ENCODE data around the gene ADIPOR2. TPM values are rescaled to one million over a fixed set of nuclear protein-coding genes. Genes with fewer than 3 reads are reported as not detected.
"Not testable (repeated sequence)": the region's sequence is repeated elsewhere in the genome, so short reads cannot be mapped to it uniquely, and the experiment has no call there.

Gene ADIPOR2
- total RNA-seq, 4 donors from 2014 or later: 29.5 to 44.3 (median 37.1) TPM

GRCh38 chr12:1816730-1817348, 126.0 kb downstream of the ADIPOR2 start:
- WGBS, 2 donors: 92 to 94% methylated on average over 9 of the region's 9 CpGs
- intact Hi-C loops (cut with DNase I; ENCODE audit: low total_unique reads): no loop called here
- no peak for DNase-seq (ENCODE audit: low spot score in 2 of 2)
- TF ChIP-seq POLR2A (IDR thresholded peaks at IDR 0.05): no peak
- TF ChIP-seq, protein P1, sequence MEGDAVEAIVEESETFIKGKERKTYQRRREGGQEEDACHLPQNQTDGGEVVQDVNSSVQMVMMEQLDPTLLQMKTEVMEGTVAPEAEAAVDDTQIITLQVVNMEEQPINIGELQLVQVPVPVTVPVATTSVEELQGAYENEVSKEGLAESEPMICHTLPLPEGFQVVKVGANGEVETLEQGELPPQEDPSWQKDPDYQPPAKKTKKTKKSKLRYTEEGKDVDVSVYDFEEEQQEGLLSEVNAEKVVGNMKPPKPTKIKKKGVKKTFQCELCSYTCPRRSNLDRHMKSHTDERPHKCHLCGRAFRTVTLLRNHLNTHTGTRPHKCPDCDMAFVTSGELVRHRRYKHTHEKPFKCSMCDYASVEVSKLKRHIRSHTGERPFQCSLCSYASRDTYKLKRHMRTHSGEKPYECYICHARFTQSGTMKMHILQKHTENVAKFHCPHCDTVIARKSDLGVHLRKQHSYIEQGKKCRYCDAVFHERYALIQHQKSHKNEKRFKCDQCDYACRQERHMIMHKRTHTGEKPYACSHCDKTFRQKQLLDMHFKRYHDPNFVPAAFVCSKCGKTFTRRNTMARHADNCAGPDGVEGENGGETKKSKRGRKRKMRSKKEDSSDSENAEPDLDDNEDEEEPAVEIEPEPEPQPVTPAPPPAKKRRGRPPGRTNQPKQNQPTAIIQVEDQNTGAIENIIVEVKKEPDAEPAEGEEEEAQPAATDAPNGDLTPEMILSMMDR (IDR thresholded peaks at IDR 0.05): no peak
- no peak overlapping the region for H3K4me3 ChIP-seq (ENCODE audit: low read depth, poor library complexity, severe bottlenecking)

DNA sequence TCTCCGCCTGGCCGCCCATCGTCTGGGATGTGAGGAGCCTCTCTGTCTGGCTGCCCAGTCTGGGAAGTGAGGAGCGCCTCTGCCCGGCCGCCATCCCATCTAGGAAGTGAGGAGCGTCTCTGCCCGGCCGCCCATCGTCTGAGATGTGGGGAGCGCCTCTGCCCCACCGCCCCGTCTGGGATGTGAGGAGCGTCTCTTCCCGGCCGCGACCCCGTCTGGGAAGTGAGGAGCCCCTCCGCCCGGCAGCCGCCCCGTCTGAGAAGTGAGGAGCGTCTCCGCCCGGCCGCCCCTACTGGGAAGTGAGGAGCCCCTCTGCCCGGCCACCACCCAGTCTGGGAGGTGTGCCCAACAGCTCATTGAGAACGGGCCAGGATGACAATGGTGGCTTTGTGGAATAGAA, 127.1 kb downstream of the ADIPOR2 start:
- DNase-seq (ENCODE audit: low spot score in 2 of 2); H3K4me3 ChIP-seq (ENCODE audit: low read depth, poor library complexity, severe bottlenecking); intact Hi-C loops (cut with DNase I; ENCODE audit: low total_unique reads): not testable (repeated sequence)
- WGBS, 2 donors: 82 to 87% methylated on average over 22 to 24 of the region's 28 CpGs

GRCh38 chr12:1819050-1819449, 128.2 kb downstream of the ADIPOR2 start:
- 68 to 69% methylated on average over 9 of the region's 9 CpGs for WGBS, 2 donors
- no peak for DNase-seq (ENCODE audit: low spot score in 2 of 2)
- H3K4me3 ChIP-seq (ENCODE audit: low read depth, poor library complexity, severe bottlenecking): no peak overlapping the region
- TF ChIP-seq, protein P1 (IDR thresholded peaks at IDR 0.05): no peak
- no peak for TF ChIP-seq POLR2A (IDR thresholded peaks at IDR 0.05)
- intact Hi-C loops (cut with DNase I; ENCODE audit: low total_unique reads): no loop called here

- no peak for DNase-seq (ENCODE audit: low spot score in 2 of 2)
- H3K4me3 ChIP-seq (ENCODE audit: low read depth, poor library complexity, severe bottlenecking): no peak overlapping the region
- intact Hi-C loops (cut with DNase I; ENCODE audit: low total_unique reads): no loop called here
- TF ChIP-seq, protein P1 (IDR thresholded peaks at IDR 0.05): no peak
- TF ChIP-seq POLR2A (IDR thresholded peaks at IDR 0.05): no peak
- WGBS, 2 donors: 45 to 53% methylated on average over 6 of the region's 6 CpGs
These were observed 128.7 kb downstream of the ADIPOR2 start for GRCh38 chr12:1819571-1819970.

GRCh38 chr12:1820191-1820895, 129.5 kb downstream of the ADIPOR2 start, which contains the start of gene LRTM2:
TSS of gene LRTM2 (plus strand) at chr12:1820565. CDS start at chr12:1828149, 7,584 bp downstream.
- TF ChIP-seq, protein P1 (IDR thresholded peaks at IDR 0.05): no peak
- intact Hi-C loops (cut with DNase I; ENCODE audit: low total_unique reads): no loop called here
- 11 to 15% methylated on average over 34 of the region's 34 CpGs for WGBS, 2 donors
- no peak for DNase-seq (ENCODE audit: low spot score in 2 of 2)
- no peak within 1 kb of the TSS for H3K4me3 ChIP-seq (ENCODE audit: low read depth, poor library complexity, severe bottlenecking)

- 64 to 71% methylated on average over 11 of the region's 11 CpGs for WGBS, 2 donors
These were observed 130.0 kb downstream of the ADIPOR2 start for GRCh38 chr12:1820896-1821291.

More at GRCh38 chr12:1820896-1821291, 130.0 kb downstream of the ADIPOR2 start:
- no peak overlapping the region for H3K4me3 ChIP-seq (ENCODE audit: low read depth, poor library complexity, severe bottlenecking)
- intact Hi-C loops (cut with DNase I; ENCODE audit: low total_unique reads): no loop called here
- no peak for DNase-seq (ENCODE audit: low spot score in 2 of 2)
- TF ChIP-seq POLR2A (IDR thresholded peaks at IDR 0.05): no peak
- TF ChIP-seq, protein P1 (IDR thresholded peaks at IDR 0.05): no peak

Measured in lower leg skin (tissue), 4 donors.